Neural progenitor cell (in vitro differentiated cells): Measurements from ENCODE around the gene TMEM176B. TPM values are rescaled to one million over a fixed set of nuclear protein-coding genes. Genes with fewer than 3 reads are reported as not detected.

Experiments used
- DNase-seq: peaks from one replicate; pipeline ENCODE4 v3.0.0-alpha.2; 2016; ENCODE audit warnings: low spot score
- H2AFZ ChIP-seq: fragments of 200-600 bp; sonication (generic); replicated peaks from 2 replicates; pipeline ENCODE4 v1.6.1; 2016; ENCODE audit warnings: antibody characterized with exemption
- H3F3A ChIP-seq: fragments of 200-600 bp; sonication (generic); 2 replicates; pipeline ENCODE4 v1.6.1; 2016; ENCODE audit warnings: antibody characterized with exemption, low read depth
- H3K27ac ChIP-seq: fragments of 200-600 bp; sonication (generic); 2 replicates; pipeline ENCODE4 v1.5.1; 2016; ENCODE audit warnings: mild to moderate bottlenecking
- H3K27me3 ChIP-seq: fragments of 200-600 bp; sonication (generic); 2 replicates; pipeline ENCODE4 v1.6.1; 2016; ENCODE audit warnings: mild to moderate bottlenecking, moderate library complexity
- H3K36me3 ChIP-seq: fragments of 200-600 bp; sonication (generic); 2 replicates; pipeline ENCODE4 v1.5.1; 2016
- H3K4me1 ChIP-seq: fragments of 200-600 bp; sonication (generic); 2 replicates; pipeline ENCODE4 v1.6.1; 2016; ENCODE audit warnings: mixed run types
- H3K4me2 ChIP-seq: fragments of 200-600 bp; sonication (generic); 2 replicates; pipeline ENCODE4 v1.6.1; 2016
- H3K4me3 ChIP-seq: fragments of 200-600 bp; sonication (generic); 2 replicates; pipeline ENCODE4 v1.5.1; 2016
- H3K79me2 ChIP-seq: fragments of 200-600 bp; sonication (generic); 2 replicates; pipeline ENCODE4 v1.6.1; 2016; ENCODE audit warnings: low read depth
- H3K9ac ChIP-seq: fragments of 200-600 bp; sonication (generic); 2 replicates; pipeline ENCODE4 v1.6.1; 2016
- H3K9me3 ChIP-seq: fragments of 200-600 bp; sonication (generic); 2 replicates; pipeline ENCODE4 v1.5.1; 2016; ENCODE audit warnings: low read depth
- H4K20me1 ChIP-seq: fragments of 200-600 bp; sonication (generic); 2 replicates; pipeline ENCODE4 v1.6.1; 2016; ENCODE audit warnings: low read depth
- H3K27ac Mint-ChIP-seq: 3 replicates; pipeline ENCODE4 v1.8.0; 2021; ENCODE audit warnings: mixed read lengths
- H3K27me3 Mint-ChIP-seq: 2 replicates; pipeline ENCODE4 v1.8.0; 2022; ENCODE audit warnings: low read depth, mild to moderate bottlenecking, inconsistent platforms, moderate library complexity, mixed read lengths; ENCODE audit not compliant: insufficient read depth
- H3K36me3 Mint-ChIP-seq: 3 replicates; pipeline ENCODE4 v1.8.0; 2021; ENCODE audit warnings: mixed read lengths
- H3K4me1 Mint-ChIP-seq: 3 replicates; pipeline ENCODE4 v1.8.0; 2021; ENCODE audit warnings: mixed read lengths
- H3K4me3 Mint-ChIP-seq: 3 replicates; pipeline ENCODE4 v1.8.0; 2021; ENCODE audit warnings: mild to moderate bottlenecking, moderate library complexity, mixed read lengths
- H3K9me3 Mint-ChIP-seq: 3 replicates; pipeline ENCODE4 v1.8.0; 2020; ENCODE audit warnings: mixed read lengths
- CTCF ChIP-seq: fragments of 200-600 bp; sonication (generic); IDR thresholded peaks from 2 replicates; pipeline ENCODE4 v1.5.1; 2017; ENCODE audit warnings: antibody characterized with exemption, mild to moderate bottlenecking
- EZH2 ChIP-seq: fragments of 200-600 bp; sonication (generic); IDR thresholded peaks from 2 replicates; pipeline ENCODE4 v1.6.1; 2017; ENCODE audit warnings: antibody characterized with exemption, mild to moderate bottlenecking, moderate library complexity
- EZH2phosphoT487 ChIP-seq: fragments of 200-600 bp; sonication (generic); IDR thresholded peaks from 2 replicates; pipeline ENCODE4 v1.6.1; 2017; ENCODE audit warnings: antibody characterized with exemption
- total RNA-seq: library from RNA; depleted of rRNA; stranded (reverse); fragments of >200 nt; gene quantifications from 2 replicates; pipeline ENCODE4 v1.2.3, GENCODE V29; 2015; ENCODE audit warnings: low replicate concordance

Gene TMEM176B
- total RNA-seq, 1 donor from 2014 or later: 0.54 TPM

GRCh38 chr7:150801242-150801945 lies 1.2 kb upstream of the TMEM176B start:
- H3K4me1 Mint-ChIP-seq: peaks cover 14% of the 10 kb centered on the region
- H3K27me3 ChIP-seq: peaks cover 67% of the 10 kb centered on the region
- H2AFZ ChIP-seq: no peak overlapping the region
- no peak overlapping the region for H3K9ac ChIP-seq
- peak overlapping the region; percentile 62 for H3K4me3 Mint-ChIP-seq
- no peak for DNase-seq
- no peaks in the 10 kb centered on the region for H3K4me1 ChIP-seq
- no peaks in the 10 kb centered on the region for H3K9me3 ChIP-seq
- peaks cover 34% of the 10 kb centered on the region for H3K27me3 Mint-ChIP-seq
- no peaks in the 10 kb centered on the region for H3K79me2 ChIP-seq
- TF ChIP-seq CTCF (no peak), EZH2phosphoT487 (no peak), EZH2 (no peak)
- H3K36me3 Mint-ChIP-seq: no peaks in the 10 kb centered on the region
- H3K27ac ChIP-seq: no peak overlapping the region
- H3K27ac Mint-ChIP-seq: no peak overlapping the region
- no peaks in the 10 kb centered on the region for H3K36me3 ChIP-seq
- no peaks in the 10 kb centered on the region for H4K20me1 ChIP-seq
- peaks cover 15% of the 10 kb centered on the region for H3K9me3 Mint-ChIP-seq
- H3K4me3 ChIP-seq: peak overlapping the region; percentile 44
- no peaks in the 10 kb centered on the region for H3F3A ChIP-seq
- peak overlapping the region; percentile 82 for H3K4me2 ChIP-seq

- peak within 1 kb of the TSS; percentile 60 for H2AFZ ChIP-seq
- H3K4me3 ChIP-seq: peak within 1 kb of the TSS; percentile 44
- H3K27ac ChIP-seq: no peak within 1 kb of the TSS
- Mint-ChIP-seq H3K27ac (no peak within 1 kb of the TSS), H3K9me3 (peaks cover 17% of the 10 kb centered on the region), H3K4me3 (peak within 1 kb of the TSS; percentile 76), H3K4me1 (peaks cover 14% of the 10 kb centered on the region), H3K27me3 (peaks cover 39% of the 10 kb centered on the region), H3K36me3 (no peaks in the 10 kb centered on the region)
- H4K20me1 ChIP-seq: no peaks in the 10 kb centered on the region
- no peak for TF ChIP-seq CTCF
- TF ChIP-seq EZH2: peak; percentile 41
- peak; percentile 75 for TF ChIP-seq EZH2phosphoT487
- no peaks in the 10 kb centered on the region for H3K36me3 ChIP-seq
- peaks cover 74% of the 10 kb centered on the region for H3K27me3 ChIP-seq
- peak within 1 kb of the TSS; percentile 82 for H3K4me2 ChIP-seq
- H3K79me2 ChIP-seq: no peaks in the 10 kb centered on the region
- DNase-seq: no peak
- no peak within 1 kb of the TSS for H3K9ac ChIP-seq
- H3F3A ChIP-seq: no peaks in the 10 kb centered on the region
- H3K9me3 ChIP-seq: no peaks in the 10 kb centered on the region
- no peaks in the 10 kb centered on the region for H3K4me1 ChIP-seq
These were observed 547 bp upstream of the TMEM176B start, which contains the start of gene TMEM176A for GRCh38 chr7:150800581-150801241. Gene TMEM176A (plus strand): TSS chr7:150800769. CDS start chr7:150801551, 782 bp downstream.

- Histone ChIP-seq H3K4me2 (no peak overlapping the region), H2AFZ (no peak overlapping the region)
These were observed 1.0 kb downstream of the TMEM176B start for GRCh38 chr7:150799156-150799555.

More at GRCh38 chr7:150799156-150799555, 1.0 kb downstream of the TMEM176B start:
- Histone ChIP-seq H3K27me3 (peaks cover 76% of the 10 kb centered on the region), H3K4me3 (no peak overlapping the region), H3K36me3 (no peaks in the 10 kb centered on the region), H3F3A (no peaks in the 10 kb centered on the region), H3K27ac (no peak overlapping the region), H3K9ac (no peak overlapping the region), H4K20me1 (no peaks in the 10 kb centered on the region), H3K9me3 (no peaks in the 10 kb centered on the region), H3K4me1 (no peaks in the 10 kb centered on the region), H3K79me2 (no peaks in the 10 kb centered on the region)
- H3K9me3 Mint-ChIP-seq: peaks cover 17% of the 10 kb centered on the region
- no peak overlapping the region for H3K27ac Mint-ChIP-seq
- no peak for DNase-seq
- H3K36me3 Mint-ChIP-seq: no peaks in the 10 kb centered on the region
- peak overlapping the region; percentile 76 for H3K4me3 Mint-ChIP-seq
- peaks cover 38% of the 10 kb centered on the region for H3K27me3 Mint-ChIP-seq
- H3K4me1 Mint-ChIP-seq: peaks cover 14% of the 10 kb centered on the region
- TF ChIP-seq EZH2phosphoT487 (no peak), EZH2 (no peak), CTCF (no peak)
